RWPE2 (cell line): Measurements from ENCODE around the gene TMEM229A.
"Not testable (repeated sequence)": the region's sequence is repeated elsewhere in the genome, so short reads cannot be mapped to it uniquely, and the experiment has no call there.

ENCODE experiments used
- ATAC-seq: fragments of 200-7000 bp; cut with Tn5 transposase; 3 replicates; pipeline ENCODE4 v1.9.1; 2021; ENCODE audit warnings: low read depth
- DNase-seq: peaks from one replicate; pipeline ENCODE4 v3.0.0-alpha.2; 2020; ENCODE audit warnings: low spot score
- H3K27ac ChIP-seq: fragments of 450-650 bp; 2 replicates; pipeline ENCODE4 v1.5.1; 2017; ENCODE audit warnings: mild to moderate bottlenecking; ENCODE audit not compliant: poor library complexity, severe bottlenecking
- H3K27me3 ChIP-seq: fragments of 250-450 bp; sonication (Bioruptor Pico); 2 replicates; pipeline ENCODE4 v1.5.1; 2021; ENCODE audit warnings: mild to moderate bottlenecking, moderate library complexity; ENCODE audit not compliant: insufficient read depth, poor library complexity, severe bottlenecking
- H3K36me3 ChIP-seq: fragments of 250-450 bp; sonication (Bioruptor Pico); 2 replicates; pipeline ENCODE4 v1.5.1; 2020; ENCODE audit warnings: low read depth, mild to moderate bottlenecking, moderate library complexity
- H3K4me1 ChIP-seq: fragments of 250-450 bp; sonication (Bioruptor Pico); 2 replicates; pipeline ENCODE4 v1.5.1; 2021; ENCODE audit warnings: mild to moderate bottlenecking, moderate library complexity; ENCODE audit not compliant: insufficient read depth, poor library complexity, severe bottlenecking
- H3K4me3 ChIP-seq: fragments of 250-450 bp; sonication (Bioruptor Pico); 2 replicates; pipeline ENCODE4 v1.5.1; 2021; ENCODE audit warnings: mild to moderate bottlenecking, moderate library complexity; ENCODE audit not compliant: severe bottlenecking
- H3K9me3 ChIP-seq: fragments of 250-450 bp; sonication (Bioruptor Pico); 2 replicates; pipeline ENCODE4 v1.5.1; 2021; ENCODE audit warnings: mild to moderate bottlenecking, moderate library complexity; ENCODE audit not compliant: severe bottlenecking
- CTCF ChIP-seq: fragments of 450-650 bp; IDR thresholded peaks from one replicate; pipeline ENCODE4 v1.5.1; 2017; ENCODE audit warnings: mild to moderate bottlenecking, moderate library complexity; ENCODE audit not compliant: poor library complexity, severe bottlenecking

The TMEM229A gene

DNA sequence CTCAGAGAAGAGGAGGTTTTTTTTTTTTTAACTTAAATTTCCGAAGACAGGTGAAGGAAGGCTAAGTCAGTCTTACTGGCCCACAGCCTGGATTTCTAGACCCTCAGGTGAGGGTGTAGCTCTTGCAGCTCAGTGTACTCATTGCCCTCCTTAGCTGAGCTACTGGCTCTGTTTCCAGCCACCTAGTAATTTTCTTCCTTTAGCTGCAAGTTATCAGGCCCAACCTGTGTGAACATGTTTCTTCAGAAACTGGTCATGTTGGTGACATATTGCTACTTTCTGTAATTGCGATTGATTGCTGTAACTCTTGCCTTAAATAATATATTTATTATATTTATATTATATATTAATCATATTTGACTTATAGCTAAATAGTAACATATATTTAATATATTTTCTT, 10.0 kb upstream of the TMEM229A start:
- DNase-seq (no peak), ATAC-seq (no peak)
- H3K36me3 ChIP-seq, result no peaks in the 10 kb centered on the region
- H3K4me1 ChIP-seq, result peaks cover 6% of the 10 kb centered on the region
- no peak overlapping the region for H3K27ac ChIP-seq
- no peaks in the 10 kb centered on the region for H3K9me3 ChIP-seq
- no peak overlapping the region for H3K4me3 ChIP-seq
- H3K27me3 ChIP-seq, result peaks cover 15% of the 10 kb centered on the region
- TF ChIP-seq CTCF, result no peak

GRCh38 chr7:124041439-124041838, 8.6 kb upstream of the TMEM229A start:
- ATAC-seq (no peak), DNase-seq (no peak)
- no peaks in the 10 kb centered on the region for H3K36me3 ChIP-seq
- peaks cover 10% of the 10 kb centered on the region for H3K27me3 ChIP-seq
- peaks cover 6% of the 10 kb centered on the region for H3K4me1 ChIP-seq
- no peak overlapping the region for H3K27ac ChIP-seq
- no peak overlapping the region for H3K4me3 ChIP-seq
- no peaks in the 10 kb centered on the region for H3K9me3 ChIP-seq
- no peak for TF ChIP-seq CTCF

DNA sequence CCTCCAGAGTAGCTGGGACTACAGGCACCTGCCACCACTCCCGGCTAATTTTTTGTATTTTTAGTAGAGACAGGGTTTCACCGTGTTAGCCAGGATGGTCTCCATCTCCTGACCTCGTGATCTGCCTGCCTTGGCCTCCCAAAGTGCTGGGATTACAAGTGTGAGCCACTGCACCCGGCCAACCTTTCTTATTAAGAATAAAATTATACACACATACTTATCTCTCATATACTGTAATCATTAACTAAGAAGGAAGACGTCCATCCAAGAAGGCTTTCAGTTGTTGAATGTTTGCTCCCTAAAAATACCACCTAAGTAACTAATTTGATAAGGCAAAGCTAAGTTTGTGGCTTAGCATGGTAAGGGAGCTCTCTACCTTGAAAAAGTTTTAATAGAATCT, 5.0 kb upstream of the TMEM229A start:
- DNase-seq, H3K36me3 ChIP-seq, H3K4me1 ChIP-seq, H3K9me3 ChIP-seq, H3K4me3 ChIP-seq, H3K27ac ChIP-seq, ATAC-seq: not testable (repeated sequence)
- H3K27me3 ChIP-seq, result peaks cover 29% of the 10 kb centered on the region

GRCh38 chr7:124035706-124036105, 2.8 kb upstream of the TMEM229A start:
- Histone ChIP-seq H3K27ac (no peak overlapping the region), H3K9me3 (no peaks in the 10 kb centered on the region), H3K27me3 (peaks cover 46% of the 10 kb centered on the region), H3K36me3 (no peaks in the 10 kb centered on the region), H3K4me1 (no peaks in the 10 kb centered on the region), H3K4me3 (no peak overlapping the region)
- no peak for TF ChIP-seq CTCF
- no peak for DNase-seq
- ATAC-seq, result no peak

DNA sequence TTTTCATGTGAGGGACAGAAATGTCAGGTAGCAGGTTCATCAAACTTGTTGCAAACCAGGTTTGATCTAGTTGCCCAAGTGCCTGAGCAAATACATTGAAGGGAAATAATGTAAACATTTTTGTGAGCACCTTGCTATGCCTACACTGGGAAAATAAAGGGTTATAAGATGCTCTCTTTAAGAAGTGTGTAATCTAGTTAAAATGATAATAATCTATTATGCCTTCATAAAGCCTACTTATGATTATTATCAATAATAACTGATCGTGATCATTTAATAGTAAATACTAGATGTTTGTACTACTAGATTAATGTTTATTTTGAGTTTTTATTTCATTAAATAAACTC, 1.9 kb upstream of the TMEM229A start:
- DNase-seq (no peak), ATAC-seq (no peak)
- TF ChIP-seq CTCF, result no peak
- no peaks in the 10 kb centered on the region for H3K36me3 ChIP-seq
- no peaks in the 10 kb centered on the region for H3K9me3 ChIP-seq
- peaks cover 53% of the 10 kb centered on the region for H3K27me3 ChIP-seq
- H3K4me3 ChIP-seq, result no peak overlapping the region
- H3K27ac ChIP-seq, result no peak overlapping the region
- H3K4me1 ChIP-seq, result no peaks in the 10 kb centered on the region
